Activated naive CD4-positive, alpha-beta T cell treated with anti-CD3 and anti-CD28 coated beads for 36 hours (primary cell): ENCODE measurements around the gene OR10J1. TPM values are rescaled to one million over a fixed set of nuclear protein-coding genes. Genes with fewer than 3 reads are reported as not detected.

Experiments
- CTCF ChIA-PET: fragments of 350-600 bp; sonication (Branson Sonifier 250); formaldehyde crosslinking; loops from one replicate; lab custom pipeline; 2021; ENCODE audit warnings: antibody characterized with exemption; lab: Charles Lee
- DNase-seq: peaks from one replicate; pipeline ENCODE4 v3.0.0-alpha.2; 2020
- H3K27ac Mint-ChIP-seq: one replicate; pipeline ENCODE4 v1.8.0; 2021; ENCODE audit warnings: mild to moderate bottlenecking, mixed read lengths
- H3K27me3 Mint-ChIP-seq: one replicate; pipeline ENCODE4 v1.8.0; 2021; ENCODE audit warnings: low read depth, mixed read lengths
- H3K36me3 Mint-ChIP-seq: one replicate; pipeline ENCODE4 v1.8.0; 2021; ENCODE audit warnings: low read depth, mixed read lengths
- H3K4me1 Mint-ChIP-seq: one replicate; pipeline ENCODE4 v1.8.0; 2021; ENCODE audit warnings: low read depth, mixed read lengths
- H3K4me3 Mint-ChIP-seq: one replicate; pipeline ENCODE4 v1.8.0; 2021; ENCODE audit warnings: mild to moderate bottlenecking, moderate library complexity, mixed read lengths
- H3K9me3 Mint-ChIP-seq: one replicate; pipeline ENCODE4 v1.8.0; 2021; ENCODE audit warnings: mixed read lengths
- intact Hi-C: fragments of 100-400 bp; cut with micrococcal nuclease; formaldehyde crosslinking; loops from one replicate; pipeline ENCODE4 v1.15.1; 2023
- total RNA-seq, 2 experiments: library from RNA; stranded (reverse); gene quantifications; one replicate each; pipeline ENCODE4 v1.2.3, GENCODE V29; 2021

OR10J1 gene
- total RNA-seq, result not detected

- H3K36me3 Mint-ChIP-seq, result no peaks in the 10 kb centered on the region
- H3K4me3 Mint-ChIP-seq, result no peak within 1 kb of the TSS
- H3K9me3 Mint-ChIP-seq, result no peaks in the 10 kb centered on the region
- CTCF ChIA-PET, result no interaction called here
- H3K27ac Mint-ChIP-seq, result no peak within 1 kb of the TSS
- no peak for DNase-seq
- intact Hi-C loops, result no loop called here
- no peaks in the 10 kb centered on the region for H3K4me1 Mint-ChIP-seq
- peaks cover 18% of the 10 kb centered on the region for H3K27me3 Mint-ChIP-seq
These were observed at the start of gene OR10J1 for GRCh38 chr1:159439422-159439821. OR10J1 (plus strand) TSS chr1:159439722; CDS start chr1:159439792, 70 bp downstream.

GRCh38 chr1:159406821-159407220 is 32.7 kb upstream of the OR10J1 start:
- no peaks in the 10 kb centered on the region for H3K36me3 Mint-ChIP-seq
- H3K27ac Mint-ChIP-seq, result no peak overlapping the region
- CTCF ChIA-PET, result no interaction called here
- no peaks in the 10 kb centered on the region for H3K9me3 Mint-ChIP-seq
- H3K4me1 Mint-ChIP-seq, result no peaks in the 10 kb centered on the region
- H3K4me3 Mint-ChIP-seq, result no peak overlapping the region
- no peaks in the 10 kb centered on the region for H3K27me3 Mint-ChIP-seq
- intact Hi-C loops, result no loop called here
- DNase-seq, result no peak

GRCh38 chr1:159408862-159409400 is 30.6 kb upstream of the OR10J1 start:
- Mint-ChIP-seq H3K27ac (no peak overlapping the region), H3K4me1 (no peaks in the 10 kb centered on the region), H3K4me3 (no peak overlapping the region), H3K27me3 (no peaks in the 10 kb centered on the region), H3K9me3 (peaks cover 1% of the 10 kb centered on the region), H3K36me3 (no peaks in the 10 kb centered on the region)
- CTCF ChIA-PET, result no interaction called here
- DNase-seq, result no peak
- intact Hi-C loops, result no loop called here

- intact Hi-C loops, result no loop called here
- Mint-ChIP-seq H3K27ac (no peak overlapping the region), H3K36me3 (peaks cover 2% of the 10 kb centered on the region), H3K27me3 (peaks cover 2% of the 10 kb centered on the region), H3K9me3 (peaks cover 17% of the 10 kb centered on the region), H3K4me1 (no peaks in the 10 kb centered on the region), H3K4me3 (no peak overlapping the region)
- DNase-seq, result no peak
- CTCF ChIA-PET, result interaction anchor here (0.8 kb wide), 1 partner anchor 54 kb away, joined by 3 read pairs; no protein-coding TSS in a partner anchor
These were observed 17.7 kb upstream of the OR10J1 start for GRCh38 chr1:159421821-159422220.

- no peaks in the 10 kb centered on the region for H3K27me3 Mint-ChIP-seq
- no peak for DNase-seq
- no peaks in the 10 kb centered on the region for H3K9me3 Mint-ChIP-seq
- H3K4me1 Mint-ChIP-seq, result no peaks in the 10 kb centered on the region
- no peak overlapping the region for H3K4me3 Mint-ChIP-seq
- H3K36me3 Mint-ChIP-seq, result no peaks in the 10 kb centered on the region
- CTCF ChIA-PET, result no interaction called here
- intact Hi-C loops, result no loop called here
- H3K27ac Mint-ChIP-seq, result no peak overlapping the region
These were observed 11.0 kb upstream of the OR10J1 start for GRCh38 chr1:159428536-159428935.

- CTCF ChIA-PET, result no interaction called here
- Mint-ChIP-seq H3K27me3 (no peaks in the 10 kb centered on the region), H3K4me3 (no peak overlapping the region), H3K9me3 (no peaks in the 10 kb centered on the region), H3K4me1 (no peaks in the 10 kb centered on the region), H3K36me3 (no peaks in the 10 kb centered on the region), H3K27ac (no peak overlapping the region)
- intact Hi-C loops, result no loop called here
- DNase-seq, result no peak
These were observed 10.3 kb upstream of the OR10J1 start for GRCh38 chr1:159429074-159429861.

GRCh38 chr1:159430985-159431384 is 8.5 kb upstream of the OR10J1 start:
- Mint-ChIP-seq H3K4me3 (no peak overlapping the region), H3K27me3 (peaks cover under 1% of the 10 kb centered on the region), H3K27ac (no peak overlapping the region), H3K4me1 (no peaks in the 10 kb centered on the region), H3K9me3 (no peaks in the 10 kb centered on the region), H3K36me3 (no peaks in the 10 kb centered on the region)
- no peak for DNase-seq
- CTCF ChIA-PET, result no interaction called here
- intact Hi-C loops, result no loop called here

GRCh38 chr1:159431904-159432303 is 7.6 kb upstream of the OR10J1 start, which contains the start of gene OR10J4:
OR10J4 (plus strand) TSS chr1:159432204.
- Mint-ChIP-seq H3K4me1 (no peaks in the 10 kb centered on the region), H3K27me3 (peaks cover 5% of the 10 kb centered on the region), H3K27ac (no peak within 1 kb of the TSS), H3K36me3 (no peaks in the 10 kb centered on the region), H3K4me3 (no peak within 1 kb of the TSS), H3K9me3 (no peaks in the 10 kb centered on the region)
- intact Hi-C loops, result no loop called here
- CTCF ChIA-PET, result no interaction called here
- DNase-seq, result no peak

- no peak for DNase-seq
- CTCF ChIA-PET, result no interaction called here
- Mint-ChIP-seq H3K4me1 (no peaks in the 10 kb centered on the region), H3K27me3 (peaks cover 13% of the 10 kb centered on the region), H3K27ac (no peak overlapping the region), H3K9me3 (no peaks in the 10 kb centered on the region), H3K4me3 (no peak overlapping the region), H3K36me3 (no peaks in the 10 kb centered on the region)
- intact Hi-C loops, result no loop called here
These were observed 3.1 kb upstream of the OR10J1 start for GRCh38 chr1:159436469-159436868.

GRCh38 chr1:159441360-159441759 is 1.8 kb downstream of the OR10J1 start:
- H3K36me3 Mint-ChIP-seq, result no peaks in the 10 kb centered on the region
- H3K4me1 Mint-ChIP-seq, result no peaks in the 10 kb centered on the region
- H3K27ac Mint-ChIP-seq, result no peak overlapping the region
- no peak overlapping the region for H3K4me3 Mint-ChIP-seq
- peaks cover 13% of the 10 kb centered on the region for H3K27me3 Mint-ChIP-seq
- no peak for DNase-seq
- intact Hi-C loops, result no loop called here
- no peaks in the 10 kb centered on the region for H3K9me3 Mint-ChIP-seq
- CTCF ChIA-PET, result no interaction called here

- intact Hi-C loops, result no loop called here
- H3K27ac Mint-ChIP-seq, result no peak overlapping the region
- H3K9me3 Mint-ChIP-seq, result no peaks in the 10 kb centered on the region
- no peak for DNase-seq
- H3K4me1 Mint-ChIP-seq, result no peaks in the 10 kb centered on the region
- CTCF ChIA-PET, result no interaction called here
- H3K4me3 Mint-ChIP-seq, result no peak overlapping the region
- peaks cover 13% of the 10 kb centered on the region for H3K27me3 Mint-ChIP-seq
- no peaks in the 10 kb centered on the region for H3K36me3 Mint-ChIP-seq
These were observed 2.9 kb downstream of the OR10J1 start for GRCh38 chr1:159442428-159442827.

- H3K27me3 Mint-ChIP-seq, result peaks cover 9% of the 10 kb centered on the region
- CTCF ChIA-PET, result no interaction called here
- no peaks in the 10 kb centered on the region for H3K4me1 Mint-ChIP-seq
- H3K9me3 Mint-ChIP-seq, result peaks cover 5% of the 10 kb centered on the region
- no peak overlapping the region for H3K4me3 Mint-ChIP-seq
- intact Hi-C loops, result no loop called here
- no peak for DNase-seq
- H3K36me3 Mint-ChIP-seq, result no peaks in the 10 kb centered on the region
- no peak overlapping the region for H3K27ac Mint-ChIP-seq
These were observed 3.7 kb downstream of the OR10J1 start for GRCh38 chr1:159443066-159443750.
